Liver (tissue), 9 donors: ENCODE measurements around the gene GNPDA2. TPM values are rescaled to one million over a fixed set of nuclear protein-coding genes. Genes with fewer than 3 reads are reported as not detected.

Source experiments
- DNase-seq: peaks from one replicate; pipeline ENCODE4 v3.0.0-alpha.2; 2017; ENCODE audit warnings: low spot score
- H3K27ac ChIP-seq, 2 donors: one replicate each; pipeline ENCODE4 v1.7.0; 2013; ENCODE audit warnings: inconsistent platforms in 2 of 2, low read length in 2 of 2, control low read depth in 1 of 2, low read depth in 1 of 2, mild to moderate bottlenecking in 1 of 2
- H3K27me3 ChIP-seq, 4 donors: one replicate each; pipeline versions ENCODE4 v1.6.1 to v1.7.0; 2013; ENCODE audit warnings: low read length in 3 of 4, inconsistent platforms in 1 of 4, mild to moderate bottlenecking in 1 of 4, moderate library complexity in 1 of 4; ENCODE audit not compliant: control insufficient read depth in 4 of 4, insufficient read depth in 4 of 4
- H3K36me3 ChIP-seq, 4 donors: one replicate each; pipeline versions ENCODE4 v1.6.1 to v1.7.0; 2013; ENCODE audit warnings: low read length in 3 of 4, mild to moderate bottlenecking in 3 of 4, low read depth in 1 of 4, moderate library complexity in 1 of 4; ENCODE audit not compliant: control insufficient read depth in 4 of 4, insufficient read depth in 3 of 4
- H3K4me1 ChIP-seq, 4 donors: one replicate each; pipeline versions ENCODE4 v1.6.1 to v1.7.0; 2013; ENCODE audit warnings: low read length in 3 of 4, mild to moderate bottlenecking in 3 of 4, moderate library complexity in 1 of 4; ENCODE audit not compliant: control insufficient read depth in 4 of 4, insufficient read depth in 4 of 4
- H3K4me3 ChIP-seq, 3 donors: one replicate each; pipeline versions ENCODE4 v1.6.1 to v1.7.0; 2013; ENCODE audit warnings: low read length in 3 of 3, control low read depth in 1 of 3, low read depth in 1 of 3, mild to moderate bottlenecking in 1 of 3
- H3K9ac ChIP-seq, 2 donors: one replicate each; pipeline ENCODE4 v1.7.0; 2013; ENCODE audit warnings: low read length in 2 of 2, mild to moderate bottlenecking in 2 of 2, moderate library complexity in 2 of 2, control low read depth in 1 of 2, low read depth in 1 of 2
- H3K9me3 ChIP-seq, 4 donors: one replicate each; pipeline versions ENCODE4 v1.6.1 to v1.7.0; 2013; ENCODE audit warnings: low read length in 3 of 4; ENCODE audit not compliant: control insufficient read depth in 4 of 4
- ATF3 ChIP-seq: IDR thresholded peaks from 2 replicates; pipeline ENCODE4 v1.6.1; 2016; ENCODE audit warnings: antibody characterized with exemption
- CTCF ChIP-seq: fragments of 150-350 bp; IDR thresholded peaks from 2 replicates; pipeline ENCODE4 v1.5.1; 2017; ENCODE audit warnings: improper control_type of control experiment, low read depth, low read length; ENCODE audit not compliant: missing input control
- EGR1 ChIP-seq, 2 donors: IDR thresholded peaks; 2 replicates each; pipeline ENCODE4 v1.6.1; 2016 to 2018; ENCODE audit warnings: antibody characterized with exemption in 2 of 2, low read depth in 2 of 2
- FOXA1 ChIP-seq: IDR thresholded peaks from 2 replicates; pipeline ENCODE4 v1.6.1; 2016; ENCODE audit warnings: antibody characterized with exemption
- FOXA2 ChIP-seq: IDR thresholded peaks from 2 replicates; pipeline ENCODE4 v1.6.1; 2016; ENCODE audit warnings: antibody characterized with exemption
- GABPA ChIP-seq, 2 donors: IDR thresholded peaks in 1 of 2; conservative IDR thresholded peaks in 1 of 2; 2 replicates each; pipeline ENCODE4 v1.6.1; 2016; ENCODE audit warnings: antibody characterized with exemption in 2 of 2, mild to moderate bottlenecking in 1 of 2, moderate library complexity in 1 of 2
- HNF4A ChIP-seq, 2 donors: conservative IDR thresholded peaks; 2 replicates each; pipeline ENCODE4 v1.6.1; 2016; ENCODE audit warnings: antibody characterized with exemption in 2 of 2, mild to moderate bottlenecking in 2 of 2
- HNF4G ChIP-seq: IDR thresholded peaks from 2 replicates; pipeline ENCODE4 v1.6.1; 2016; ENCODE audit warnings: antibody characterized with exemption
- JUND ChIP-seq, 2 donors: IDR thresholded peaks; 2 replicates each; pipeline ENCODE4 v1.6.1; 2016; ENCODE audit warnings: antibody characterized with exemption in 2 of 2
- MAX ChIP-seq: IDR thresholded peaks from 2 replicates; pipeline ENCODE4 v1.6.1; 2016; ENCODE audit warnings: antibody characterized with exemption
- NR2F2 ChIP-seq: IDR thresholded peaks from 2 replicates; pipeline ENCODE4 v1.6.1; 2016; ENCODE audit warnings: antibody characterized with exemption
- RAD21 ChIP-seq, 2 donors: IDR thresholded peaks; 2 replicates each; pipeline ENCODE4 v1.6.1; 2016; ENCODE audit warnings: antibody characterized with exemption in 2 of 2, mild to moderate bottlenecking in 2 of 2
- REST ChIP-seq: IDR thresholded peaks from 2 replicates; pipeline ENCODE4 v1.6.1; 2016; ENCODE audit warnings: antibody characterized with exemption, mild to moderate bottlenecking
- RXRA ChIP-seq, 2 donors: IDR thresholded peaks; 2 replicates each; pipeline ENCODE4 v1.6.1; 2017 to 2018; ENCODE audit warnings: antibody characterized with exemption in 2 of 2, mild to moderate bottlenecking in 1 of 2
- SP1 ChIP-seq: IDR thresholded peaks from 2 replicates; pipeline ENCODE4 v1.6.1; 2018; ENCODE audit warnings: antibody characterized with exemption, mild to moderate bottlenecking
- TAF1 ChIP-seq: conservative IDR thresholded peaks from 2 replicates; pipeline ENCODE4 v1.6.1; 2016; ENCODE audit warnings: antibody characterized with exemption, mild to moderate bottlenecking
- YY1 ChIP-seq: IDR thresholded peaks from 2 replicates; pipeline ENCODE4 v1.6.1; 2016; ENCODE audit warnings: antibody characterized with exemption, mild to moderate bottlenecking
- ZBTB33 ChIP-seq: IDR thresholded peaks from 2 replicates; pipeline ENCODE4 v1.6.1; 2016; ENCODE audit warnings: antibody characterized with exemption
- WGBS: extraction: QIAGEN DNeasy Blood & Tissue Kit; methylation state at CpG from one replicate; pipeline ENCODE4 v1.1.7; 2013; 5-methylcytosine and 5-hydroxymethylcytosine counted together
- polyA plus RNA-seq, 2 donors: library from polyadenylated mRNA; stranded (reverse) in 1 of 2; unstranded in 1 of 2; fragments of 200-250 nt in 1 of 2; fragments of >200 nt in 1 of 2; fragmentation: Nextera tagmentation in 1 of 2; extraction: Ambion mirVana in 1 of 2; gene quantifications; one replicate each; pipeline versions ENCODE4 v1.2.1 to v1.2.3, GENCODE V29; 2013 to 2015
- total RNA-seq, 2 donors: library from RNA; depleted of rRNA; stranded (reverse); fragments of >200 nt; gene quantifications; one replicate each; pipeline ENCODE4 v1.2.3, GENCODE V29; 2014
- donor health status: healthy.
- donor health status: healthy.
- donor health status: healthy.
- donor health status: healthy.
- donor health status: healthy.

Gene GNPDA2
- total RNA-seq = 1 to 10 TPM; 3.5 to 5.3 TPM
- polyA plus RNA-seq = 1 to 10 TPM; 1.5 to 3.8 TPM

- no peaks in the 10 kb centered on the region for H3K9me3 ChIP-seq
- WGBS = under 1% methylated on average over 65 of the region's 65 CpGs
- H3K36me3 ChIP-seq = no peaks in the 10 kb centered on the region
- H3K27me3 ChIP-seq = no peaks in the 10 kb centered on the region
- H3K9ac ChIP-seq = peak within 1 kb of the TSS; percentile 54 to 56
- TF ChIP-seq YY1 (no peak), REST (no peak), ZBTB33 (no peak), EGR1 (IDR thresholded peaks at IDR 0.05; ENCODE audit: low read depth in 2 of 2) (no peak), TAF1 (peak; percentile 60), HNF4A (conservative IDR thresholded peaks at IDR 0.05) (peak in 1 of 2 donors; percentile 3), RAD21 (IDR thresholded peaks at IDR 0.05) (no peak), FOXA2 (no peak), CTCF (no peak), MAX (no peak), NR2F2 (peak; percentile 9), JUND (IDR thresholded peaks at IDR 0.05) (no peak), HNF4G (no peak), RXRA (IDR thresholded peaks at IDR 0.05) (peak in 1 of 2 donors; percentile 27), ATF3 (no peak), GABPA (IDR thresholded peaks at IDR 0.05 in 1 of 2, conservative IDR thresholded peaks at IDR 0.05 in 1 of 2) (peak in 1 of 2 donors; percentile 87), FOXA1 (no peak), SP1 (no peak)
- H3K27ac ChIP-seq = peak within 1 kb of the TSS; percentile 63 to 72
- DNase-seq = peak; percentile 84
- peaks cover 1 to 15% (median 8%) of the 10 kb centered on the region in 4 donors for H3K4me1 ChIP-seq
- H3K4me3 ChIP-seq = peak within 1 kb of the TSS; percentile 80 to 95 (median 89)
These were observed at the start of gene GNPDA2 for GRCh38 chr4:44726038-44726871. Gene GNPDA2, minus strand, starts transcription at chr4:44726556. Its CDS starts 4,349 bp downstream, at chr4:44722207.
